Activated CD8-positive, alpha-beta T cell treated with anti-CD3 and anti-CD28 coated beads for 36 hours (primary cell): ENCODE results near the gene OAS2. TPM values are rescaled to one million over a fixed set of nuclear protein-coding genes. Genes with fewer than 3 reads are reported as not detected.
"Not testable (repeated sequence)": the region's sequence is repeated elsewhere in the genome, so short reads cannot be mapped to it uniquely, and the experiment has no call there.

Experiments
- ATAC-seq: fragments of 200-7000 bp; cut with Tn5 transposase; one replicate; pipeline ENCODE4 v1.10.0; 2021; ENCODE audit warnings: mild to moderate bottlenecking, moderate library complexity
- CTCF ChIA-PET: fragments of 350-600 bp; sonication (Branson Sonifier 250); formaldehyde crosslinking; loops from one replicate; lab custom pipeline; 2021; ENCODE audit warnings: antibody characterized with exemption; lab: Charles Lee
- POLR2A ChIA-PET: fragments of 350-600 bp; sonication (Branson Sonifier 250); formaldehyde crosslinking; loops from one replicate; lab custom pipeline; 2021; ENCODE audit warnings: antibody characterized with exemption; lab: Charles Lee
- DNase-seq: peaks from one replicate; pipeline ENCODE4 v3.0.0-alpha.2; 2020
- H3K27ac Mint-ChIP-seq: one replicate; pipeline ENCODE4 v1.8.0; 2021; ENCODE audit warnings: mild to moderate bottlenecking, mixed read lengths
- H3K27me3 Mint-ChIP-seq: one replicate; pipeline ENCODE4 v1.8.0; 2021; ENCODE audit warnings: mixed read lengths
- H3K36me3 Mint-ChIP-seq: one replicate; pipeline ENCODE4 v1.8.0; 2021; ENCODE audit warnings: low read depth, mixed read lengths
- H3K4me1 Mint-ChIP-seq: one replicate; pipeline ENCODE4 v1.8.0; 2021; ENCODE audit warnings: low read depth, mixed read lengths
- H3K4me3 Mint-ChIP-seq: one replicate; pipeline ENCODE4 v1.8.0; 2021; ENCODE audit warnings: mild to moderate bottlenecking, moderate library complexity, mixed read lengths
- H3K9me3 Mint-ChIP-seq: one replicate; pipeline ENCODE4 v1.8.0; 2021; ENCODE audit warnings: mixed read lengths
- intact Hi-C: fragments of 100-400 bp; cut with micrococcal nuclease; formaldehyde crosslinking; loops from one replicate; pipeline ENCODE4 v1.10.0; 2022
- total RNA-seq, 2 experiments: library from RNA; stranded (reverse); gene quantifications; one replicate each; pipeline ENCODE4 v1.2.3, GENCODE V29; 2021
- TF ChIP-seq, protein P1 (sequence below): fragments of 200-600 bp; IDR thresholded peaks from one replicate; pipeline ENCODE4 v1.8.0; 2022; ENCODE audit warnings: antibody characterized with exemption, mild to moderate bottlenecking

The OAS2 gene
- total RNA-seq, 2 experiments from 2014 or later = 95.7 to 104 TPM

DNA sequence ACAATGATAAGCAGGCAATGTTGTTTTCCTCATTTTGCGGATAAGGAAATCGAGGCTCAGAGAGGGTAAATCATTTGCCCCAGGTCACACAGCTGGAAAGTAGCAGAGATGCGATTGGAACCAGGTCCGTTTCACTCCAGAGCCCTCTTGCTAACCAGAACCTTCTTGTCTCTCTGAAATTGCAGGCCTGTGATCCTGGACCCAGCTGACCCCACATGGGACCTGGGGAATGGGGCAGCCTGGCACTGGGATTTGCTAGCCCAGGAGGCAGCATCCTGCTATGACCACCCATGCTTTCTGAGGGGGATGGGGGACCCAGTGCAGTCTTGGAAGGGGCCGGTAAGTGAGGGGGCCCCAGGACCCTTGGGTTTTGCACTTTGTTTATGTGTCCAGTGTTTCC is 30.6 kb upstream of the OAS2 start:
- intact Hi-C loops = no loop called here
- ATAC-seq = no peak
- Mint-ChIP-seq H3K9me3 (peaks cover 4% of the 10 kb centered on the region), H3K4me1 (no peaks in the 10 kb centered on the region), H3K4me3 (no peak overlapping the region), H3K27me3 (no peaks in the 10 kb centered on the region), H3K27ac (no peak overlapping the region), H3K36me3 (peaks cover 28% of the 10 kb centered on the region)
- CTCF ChIA-PET = interaction anchor here (1.3 to 1.4 kb wide), 2 partner anchors 8 to 28 kb away, joined by 3 read pairs; no protein-coding TSS in a partner anchor
- TF ChIP-seq, protein P1, sequence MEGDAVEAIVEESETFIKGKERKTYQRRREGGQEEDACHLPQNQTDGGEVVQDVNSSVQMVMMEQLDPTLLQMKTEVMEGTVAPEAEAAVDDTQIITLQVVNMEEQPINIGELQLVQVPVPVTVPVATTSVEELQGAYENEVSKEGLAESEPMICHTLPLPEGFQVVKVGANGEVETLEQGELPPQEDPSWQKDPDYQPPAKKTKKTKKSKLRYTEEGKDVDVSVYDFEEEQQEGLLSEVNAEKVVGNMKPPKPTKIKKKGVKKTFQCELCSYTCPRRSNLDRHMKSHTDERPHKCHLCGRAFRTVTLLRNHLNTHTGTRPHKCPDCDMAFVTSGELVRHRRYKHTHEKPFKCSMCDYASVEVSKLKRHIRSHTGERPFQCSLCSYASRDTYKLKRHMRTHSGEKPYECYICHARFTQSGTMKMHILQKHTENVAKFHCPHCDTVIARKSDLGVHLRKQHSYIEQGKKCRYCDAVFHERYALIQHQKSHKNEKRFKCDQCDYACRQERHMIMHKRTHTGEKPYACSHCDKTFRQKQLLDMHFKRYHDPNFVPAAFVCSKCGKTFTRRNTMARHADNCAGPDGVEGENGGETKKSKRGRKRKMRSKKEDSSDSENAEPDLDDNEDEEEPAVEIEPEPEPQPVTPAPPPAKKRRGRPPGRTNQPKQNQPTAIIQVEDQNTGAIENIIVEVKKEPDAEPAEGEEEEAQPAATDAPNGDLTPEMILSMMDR = no peak
- POLR2A ChIA-PET = no interaction called here
- DNase-seq = no peak

DNA sequence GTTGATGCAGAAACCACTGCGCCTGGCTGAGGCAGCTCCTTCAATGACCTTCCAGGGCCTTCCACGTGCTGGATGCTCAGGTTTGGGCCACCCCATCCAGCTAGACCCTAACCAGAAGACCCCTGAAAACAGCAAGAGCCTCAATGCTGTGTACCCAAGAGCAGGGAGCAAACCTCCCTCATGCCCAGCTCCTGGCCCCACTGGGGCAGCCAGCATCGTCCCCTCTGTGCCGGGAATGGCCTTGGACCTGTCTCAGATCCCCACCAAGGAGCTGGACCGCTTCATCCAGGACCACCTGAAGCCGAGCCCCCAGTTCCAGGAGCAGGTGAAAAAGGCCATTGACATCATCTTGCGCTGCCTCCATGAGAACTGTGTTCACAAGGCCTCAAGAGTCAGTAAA is 29.5 kb upstream of the OAS2 start:
- no peaks in the 10 kb centered on the region for H3K27me3 Mint-ChIP-seq
- H3K36me3 Mint-ChIP-seq = peaks cover 31% of the 10 kb centered on the region
- H3K9me3 Mint-ChIP-seq = peaks cover 7% of the 10 kb centered on the region
- ChIA-PET CTCF (interaction anchor here (1.4 to 2.0 kb wide), 2 partner anchors 9 to 42 kb away, joined by 3 to 4 read pairs; partner anchors contain the start of gene OAS1), POLR2A (no interaction called here)
- ATAC-seq = no peak
- no peaks in the 10 kb centered on the region for H3K4me1 Mint-ChIP-seq
- TF ChIP-seq, protein P1 = no peak
- no peak overlapping the region for H3K27ac Mint-ChIP-seq
- DNase-seq = no peak
- intact Hi-C loops = no loop called here
- H3K4me3 Mint-ChIP-seq = no peak overlapping the region

DNA sequence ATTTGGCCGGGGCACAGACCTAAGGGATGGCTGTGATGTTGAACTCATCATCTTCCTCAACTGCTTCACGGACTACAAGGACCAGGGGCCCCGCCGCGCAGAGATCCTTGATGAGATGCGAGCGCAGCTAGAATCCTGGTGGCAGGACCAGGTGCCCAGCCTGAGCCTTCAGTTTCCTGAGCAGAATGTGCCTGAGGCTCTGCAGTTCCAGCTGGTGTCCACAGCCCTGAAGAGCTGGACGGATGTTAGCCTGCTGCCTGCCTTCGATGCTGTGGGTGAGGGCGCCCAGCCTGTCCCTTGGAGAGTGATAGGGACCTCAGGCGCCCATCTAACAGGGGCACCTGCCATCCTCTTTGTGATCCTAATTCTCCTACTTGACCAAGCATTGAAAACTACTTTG is 27.6 kb upstream of the OAS2 start:
- no peaks in the 10 kb centered on the region for H3K27me3 Mint-ChIP-seq
- CTCF ChIA-PET = interaction anchor here (0.8 to 2.6 kb wide), 4 partner anchors 19 to 81 kb away, joined by 3 to 9 read pairs (median 3); no protein-coding TSS in a partner anchor
- H3K9me3 Mint-ChIP-seq = peaks cover 7% of the 10 kb centered on the region
- peaks cover 32% of the 10 kb centered on the region for H3K36me3 Mint-ChIP-seq
- TF ChIP-seq, protein P1 = no peak
- intact Hi-C loops = no loop called here
- no peak overlapping the region for H3K4me3 Mint-ChIP-seq
- POLR2A ChIA-PET = interaction anchor here (1.2 kb wide), 1 partner anchor 11 kb away, joined by 4 read pairs; no protein-coding TSS in a partner anchor
- no peaks in the 10 kb centered on the region for H3K4me1 Mint-ChIP-seq
- no peak overlapping the region for H3K27ac Mint-ChIP-seq
- ATAC-seq = no peak
- no peak for DNase-seq

DNA sequence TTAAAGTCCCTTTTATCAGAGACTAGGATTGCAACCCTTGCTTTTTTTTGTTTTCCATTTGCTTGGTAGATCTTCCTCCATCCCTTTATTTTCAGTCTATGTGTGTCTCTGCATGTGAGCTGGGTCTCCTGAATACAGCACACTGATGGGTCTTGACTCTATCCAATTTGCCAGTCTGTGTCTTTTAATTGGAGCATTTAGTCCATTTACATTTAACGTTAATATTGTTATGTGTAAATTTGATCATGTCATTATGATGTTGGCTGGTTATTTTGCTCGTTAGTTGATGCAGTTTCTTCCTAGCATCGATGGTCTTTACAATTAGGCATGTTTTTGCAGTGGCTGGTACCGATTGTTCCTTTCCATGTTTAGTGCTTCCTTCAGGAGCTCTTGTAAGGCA is 21.2 kb upstream of the OAS2 start:
- H3K27me3 Mint-ChIP-seq, H3K4me1 Mint-ChIP-seq, H3K4me3 Mint-ChIP-seq, H3K27ac Mint-ChIP-seq, POLR2A ChIA-PET, ATAC-seq, DNase-seq, intact Hi-C loops, CTCF ChIA-PET: not testable (repeated sequence)
- Mint-ChIP-seq H3K9me3 (peaks cover 14% of the 10 kb centered on the region), H3K36me3 (peaks cover 64% of the 10 kb centered on the region)

DNA sequence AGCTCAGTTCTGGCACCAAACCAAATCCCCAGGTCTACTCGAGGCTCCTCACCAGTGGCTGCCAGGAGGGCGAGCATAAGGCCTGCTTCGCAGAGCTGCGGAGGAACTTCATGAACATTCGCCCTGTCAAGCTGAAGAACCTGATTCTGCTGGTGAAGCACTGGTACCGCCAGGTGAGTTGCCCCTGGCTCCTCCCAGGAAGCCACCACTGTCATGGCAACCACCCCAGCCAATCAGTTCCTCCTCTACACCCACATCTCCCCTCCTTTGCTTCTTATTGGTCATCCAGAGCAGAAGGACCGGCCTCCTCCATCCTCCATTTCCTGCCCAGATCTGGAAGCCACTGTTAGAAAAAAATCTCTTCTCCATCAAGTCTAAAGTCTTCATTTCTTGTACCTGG is 17.2 kb upstream of the OAS2 start:
- TF ChIP-seq, protein P1 = no peak
- Mint-ChIP-seq H3K4me3 (no peak overlapping the region), H3K4me1 (peaks cover 3% of the 10 kb centered on the region), H3K36me3 (peaks cover 65% of the 10 kb centered on the region), H3K27ac (no peak overlapping the region), H3K27me3 (no peaks in the 10 kb centered on the region), H3K9me3 (peaks cover 7% of the 10 kb centered on the region)
- ChIA-PET CTCF (interaction anchor here (0.9 to 2.3 kb wide), 2 partner anchors 32 to 59 kb away, joined by 3 to 7 read pairs; no protein-coding TSS in a partner anchor), POLR2A (interaction anchor here (1.1 kb wide), 1 partner anchor 10 kb away, joined by 4 read pairs; no protein-coding TSS in a partner anchor)
- ATAC-seq = no peak
- no peak for DNase-seq
- intact Hi-C loops = no loop called here
